Measurements from ENCODE around the gene TMEM135. TPM values are rescaled to one million over a fixed set of nuclear protein-coding genes. Genes with fewer than 3 reads are reported as not detected.

The TMEM135 gene
- total RNA-seq, 1 donor from 2014 or later: 16.4 TPM

GRCh38 chr11:87352759-87353707 is 315.3 kb downstream of the TMEM135 start:
- peak overlapping the region; percentile 48 for H3K27ac ChIP-seq (replicated peaks)
- no peak overlapping the region for H3K4me3 ChIP-seq
- H3K4me1 ChIP-seq: peaks cover 42% of the 10 kb centered on the region
- no peaks in the 10 kb centered on the region for H3K9me3 ChIP-seq (replicated peaks)
- H3K36me3 ChIP-seq: no peaks in the 10 kb centered on the region
- intact Hi-C loops (cut with micrococcal nuclease): loop anchor here (5.0 kb wide), 1 partner anchor 69 kb away; no protein-coding TSS in a partner anchor
- TF ChIP-seq CTCF (IDR thresholded peaks at IDR 0.05; ENCODE audit: borderline replicate concordance): peak; percentile 100
- DNase-seq: peak; percentile 84
- H3K27me3 ChIP-seq (ENCODE audit: low read depth): no peaks in the 10 kb centered on the region

GRCh38 chr11:87353771-87354345 is 316.1 kb downstream of the TMEM135 start:
- TF ChIP-seq CTCF (IDR thresholded peaks at IDR 0.05; ENCODE audit: borderline replicate concordance): no peak
- no peaks in the 10 kb centered on the region for H3K27me3 ChIP-seq (ENCODE audit: low read depth)
- peaks cover 42% of the 10 kb centered on the region for H3K4me1 ChIP-seq
- intact Hi-C loops (cut with micrococcal nuclease): loop anchor here (5.0 kb wide), 1 partner anchor 68 kb away; no protein-coding TSS in a partner anchor
- no peak for DNase-seq
- no peaks in the 10 kb centered on the region for H3K36me3 ChIP-seq
- H3K4me3 ChIP-seq: no peak overlapping the region
- H3K27ac ChIP-seq (replicated peaks): peak overlapping the region; percentile 48
- no peaks in the 10 kb centered on the region for H3K9me3 ChIP-seq (replicated peaks)

- Histone ChIP-seq H3K4me3 (no peak overlapping the region), H3K4me1 (peaks cover 42% of the 10 kb centered on the region), H3K36me3 (no peaks in the 10 kb centered on the region), H3K9me3 (replicated peaks) (no peaks in the 10 kb centered on the region), H3K27me3 (ENCODE audit: low read depth) (no peaks in the 10 kb centered on the region), H3K27ac (replicated peaks) (peak overlapping the region; percentile 61)
- TF ChIP-seq CTCF (IDR thresholded peaks at IDR 0.05; ENCODE audit: borderline replicate concordance): no peak
- no peak for DNase-seq
- intact Hi-C loops (cut with micrococcal nuclease): no loop called here
Measured at GRCh38 chr11:87355596-87355995, 317.9 kb downstream of the TMEM135 start.

- Histone ChIP-seq H3K27ac (replicated peaks) (peak overlapping the region; percentile 61), H3K4me1 (peaks cover 42% of the 10 kb centered on the region), H3K4me3 (no peak overlapping the region), H3K9me3 (replicated peaks) (no peaks in the 10 kb centered on the region), H3K36me3 (no peaks in the 10 kb centered on the region), H3K27me3 (ENCODE audit: low read depth) (no peaks in the 10 kb centered on the region)
- no peak for TF ChIP-seq CTCF (IDR thresholded peaks at IDR 0.05; ENCODE audit: borderline replicate concordance)
- intact Hi-C loops (cut with micrococcal nuclease): no loop called here
- DNase-seq: no peak
Measured at GRCh38 chr11:87356428-87356827, 318.7 kb downstream of the TMEM135 start.

- TF ChIP-seq CTCF (IDR thresholded peaks at IDR 0.05; ENCODE audit: borderline replicate concordance): no peak
Measured at GRCh38 chr11:87358461-87358860, 320.7 kb downstream of the TMEM135 start.

More at GRCh38 chr11:87358461-87358860, 320.7 kb downstream of the TMEM135 start:
- Histone ChIP-seq H3K4me1 (peaks cover 30% of the 10 kb centered on the region), H3K4me3 (no peak overlapping the region), H3K27me3 (ENCODE audit: low read depth) (no peaks in the 10 kb centered on the region), H3K9me3 (replicated peaks) (no peaks in the 10 kb centered on the region), H3K36me3 (no peaks in the 10 kb centered on the region), H3K27ac (replicated peaks) (no peak overlapping the region)
- intact Hi-C loops (cut with micrococcal nuclease): no loop called here
- DNase-seq: no peak
